Fibroblast of the aortic adventitia (primary cell): Measurements from ENCODE around the gene CBFA2T3. TPM values are rescaled to one million over a fixed set of nuclear protein-coding genes. Genes with fewer than 3 reads are reported as not detected.
"Not testable (repeated sequence)": the region's sequence is repeated elsewhere in the genome, so short reads cannot be mapped to it uniquely, and the experiment has no call there.

Source experiments
- DNase-seq: peaks from one replicate; pipeline ENCODE4 v3.0.0-alpha.2; 2010; ENCODE audit warnings: low read depth
- H3K4me3 ChIP-seq: 2 replicates; pipeline ENCODE4 v1.5.1; 2011; ENCODE audit warnings: low read depth, mild to moderate bottlenecking, control low read depth, low read length, moderate library complexity
- CTCF ChIP-seq: IDR thresholded peaks from 2 replicates; pipeline ENCODE4 v1.5.1; 2011; ENCODE audit warnings: mild to moderate bottlenecking, low read length, control low read depth, inconsistent platforms; ENCODE audit not compliant: insufficient read depth
- total RNA-seq: library from RNA; depleted of rRNA; stranded (reverse); fragments of >200 nt; gene quantifications from 2 replicates; pipeline ENCODE4 v1.2.3, GENCODE V29; 2012; ENCODE audit warnings: low replicate concordance

The CBFA2T3 gene
- total RNA-seq, 1 donor, result not detected

GRCh38 chr16:89017543-89018281 is 40.7 kb upstream of the CBFA2T3 start:
- DNase-seq, result no peak
- TF ChIP-seq CTCF, result no peak
- no peak overlapping the region for H3K4me3 ChIP-seq

- not testable (repeated sequence) for H3K4me3 ChIP-seq, DNase-seq
These were observed 39.6 kb upstream of the CBFA2T3 start for GRCh38 chr16:89016561-89016960.

GRCh38 chr16:89015271-89015859 is 38.4 kb upstream of the CBFA2T3 start:
- no peak for TF ChIP-seq CTCF
- H3K4me3 ChIP-seq, result no peak overlapping the region
- DNase-seq, result no peak

- no peak overlapping the region for H3K4me3 ChIP-seq
- DNase-seq, result no peak
- TF ChIP-seq CTCF, result no peak
These were observed 37.6 kb upstream of the CBFA2T3 start for GRCh38 chr16:89014403-89015230.

DNA sequence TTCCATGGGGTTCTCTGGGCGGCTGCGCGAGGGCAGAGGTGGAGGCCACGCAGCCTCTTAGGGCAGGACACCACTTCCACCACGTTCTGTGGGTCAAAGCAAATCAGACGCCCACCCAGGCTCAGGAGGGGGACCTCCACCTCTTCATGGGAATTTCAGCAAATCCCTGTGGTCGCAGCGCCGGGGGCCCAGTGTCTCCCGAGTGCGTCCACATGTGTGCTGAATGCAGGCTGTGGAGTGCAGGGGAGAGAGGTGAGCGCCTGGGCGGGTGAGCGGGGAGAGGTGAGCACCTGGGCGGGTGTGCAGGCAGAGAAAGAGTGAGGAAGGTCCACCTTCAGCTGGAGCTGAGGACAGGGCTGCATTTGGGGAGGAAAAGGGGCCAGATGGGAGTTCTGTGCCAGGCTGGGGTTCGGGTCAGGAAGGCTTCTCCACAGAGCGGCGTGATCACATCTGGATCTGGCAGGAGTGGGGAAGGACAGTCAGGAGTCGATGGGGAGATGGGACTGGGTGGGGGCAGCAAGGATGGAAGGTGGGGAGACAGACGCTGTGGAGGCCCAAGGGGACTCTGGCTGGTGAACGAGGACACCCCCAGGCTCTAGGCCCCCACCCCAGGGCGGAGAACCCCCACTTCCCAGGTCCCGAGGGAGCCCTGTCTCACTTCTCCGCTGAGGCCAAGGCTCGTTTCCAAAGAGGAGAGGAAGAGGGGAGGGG is 36.8 kb upstream of the CBFA2T3 start:
- DNase-seq, result no peak
- no peak for TF ChIP-seq CTCF
- no peak overlapping the region for H3K4me3 ChIP-seq

DNA sequence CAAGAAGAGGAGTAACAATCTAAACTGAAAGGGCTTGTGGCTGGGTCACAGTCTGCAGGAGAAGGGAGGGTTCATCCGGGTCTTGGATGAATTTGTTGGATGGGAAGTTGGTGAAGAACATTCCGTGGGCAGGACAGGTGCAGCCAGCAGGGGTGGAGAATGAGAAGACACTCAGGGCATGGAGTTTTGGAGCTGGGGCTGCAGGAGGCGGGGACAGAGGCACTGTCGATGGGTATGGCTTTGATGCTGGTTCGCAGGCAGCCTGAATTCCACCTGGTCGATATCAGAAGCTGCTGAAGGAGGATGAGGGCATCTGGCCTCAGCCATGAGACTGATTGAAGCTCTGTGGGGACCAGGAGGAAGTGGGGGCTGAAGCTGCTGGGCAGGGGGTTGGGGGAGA is 36.1 kb upstream of the CBFA2T3 start:
- H3K4me3 ChIP-seq, result no peak overlapping the region
- no peak for TF ChIP-seq CTCF

More for the DNA sequence above, 36.1 kb upstream of the CBFA2T3 start:
- no peak for DNase-seq
